Mesenchymal stem cell (in vitro differentiated cells and primary cell): Measurements from ENCODE around the gene MFSD6.

Experiments used
- DNase-seq: peaks from one replicate; pipeline ENCODE4 v3.0.0-alpha.2; 2013
- H2AFZ ChIP-seq: one replicate; pipeline ENCODE4 v1.6.1; 2013; ENCODE audit warnings: low read depth, mild to moderate bottlenecking, control low read depth, inconsistent platforms, low read length, moderate library complexity
- H2AK5ac ChIP-seq: 2 replicates; pipeline ENCODE4 v1.6.1; 2013; ENCODE audit warnings: low read length, moderate library complexity, mild to moderate bottlenecking, inconsistent platforms; ENCODE audit not compliant: severe bottlenecking
- H2BK120ac ChIP-seq: one replicate; pipeline ENCODE4 v1.6.1; 2013; ENCODE audit warnings: low read depth, mild to moderate bottlenecking, inconsistent platforms, low read length, moderate library complexity
- H2BK12ac ChIP-seq, 2 experiments: one replicate each; pipeline ENCODE4 v1.6.1; 2013; ENCODE audit warnings: inconsistent platforms in 2 of 2, low read length in 2 of 2, mild to moderate bottlenecking in 2 of 2, moderate library complexity in 2 of 2, control low read depth in 1 of 2
- H2BK15ac ChIP-seq: one replicate; pipeline ENCODE4 v1.6.1; 2013; ENCODE audit warnings: mild to moderate bottlenecking, low read depth, inconsistent platforms; ENCODE audit not compliant: poor library complexity, severe bottlenecking
- H2BK5ac ChIP-seq: 2 replicates; pipeline ENCODE4 v1.6.1; 2013; ENCODE audit warnings: low read depth, mild to moderate bottlenecking, low read length, control low read depth, inconsistent platforms; ENCODE audit not compliant: poor library complexity, severe bottlenecking
- H3K14ac ChIP-seq, 2 experiments: one replicate each; pipeline ENCODE4 v1.6.1; 2013; ENCODE audit warnings: inconsistent platforms in 2 of 2, low read length in 2 of 2, control low read depth in 1 of 2, mild to moderate bottlenecking in 1 of 2, moderate library complexity in 1 of 2
- H3K18ac ChIP-seq, 2 experiments: one replicate each; pipeline ENCODE4 v1.6.1; 2013; ENCODE audit warnings: inconsistent platforms in 2 of 2, low read length in 2 of 2, control low read depth in 1 of 2, low read depth in 1 of 2, mild to moderate bottlenecking in 1 of 2
- H3K23ac ChIP-seq, 2 experiments: one replicate each; pipeline ENCODE4 v1.6.1; 2013; ENCODE audit warnings: inconsistent platforms in 2 of 2, low read length in 2 of 2, mild to moderate bottlenecking in 2 of 2, moderate library complexity in 2 of 2, control low read depth in 1 of 2
- H3K27ac ChIP-seq: 2 replicates; pipeline ENCODE4 v1.5.1; 2013; ENCODE audit warnings: mild to moderate bottlenecking, moderate library complexity, low read length, control low read depth, inconsistent platforms; ENCODE audit not compliant: poor library complexity, severe bottlenecking
- H3K27me3 ChIP-seq, 2 experiments: 2 replicates each; pipeline versions ENCODE4 v1.6.1 to v1.7.0; 2013; ENCODE audit warnings: low read length in 2 of 2, mild to moderate bottlenecking in 2 of 2, moderate library complexity in 2 of 2, control low read depth in 1 of 2, inconsistent platforms in 1 of 2; ENCODE audit not compliant: control insufficient read depth in 1 of 2, insufficient read depth in 1 of 2
- H3K36me3 ChIP-seq, 2 experiments: 2 replicates each; pipeline versions ENCODE4 v1.6.1 to v1.7.0; 2013; ENCODE audit warnings: low read length in 2 of 2, control low read depth in 1 of 2, inconsistent platforms in 1 of 2, low read depth in 1 of 2, mild to moderate bottlenecking in 1 of 2; ENCODE audit not compliant: insufficient read depth in 2 of 2, control insufficient read depth in 1 of 2
- H3K4ac ChIP-seq, 2 experiments: one replicate each; pipeline ENCODE4 v1.6.1; 2013; ENCODE audit warnings: inconsistent platforms in 2 of 2, low read length in 2 of 2, mild to moderate bottlenecking in 2 of 2, moderate library complexity in 2 of 2, control low read depth in 1 of 2, low read depth in 1 of 2
- H3K4me1 ChIP-seq: 2 replicates; pipeline ENCODE4 v1.6.1; 2013; ENCODE audit warnings: low read depth, low read length, control low read depth; ENCODE audit not compliant: control insufficient read depth, insufficient read depth
- H3K4me2 ChIP-seq: 2 replicates; pipeline ENCODE4 v1.6.1; 2013; ENCODE audit warnings: low read length, mild to moderate bottlenecking, inconsistent platforms; ENCODE audit not compliant: poor library complexity, severe bottlenecking
- H3K4me3 ChIP-seq, 2 experiments: 2 replicates each; pipeline versions ENCODE4 v1.5.1 to v1.7.0; 2013; ENCODE audit warnings: low read length in 2 of 2, mild to moderate bottlenecking in 2 of 2, control low read depth in 1 of 2, low read depth in 1 of 2; ENCODE audit not compliant: insufficient read depth in 1 of 2
- H3K79me1 ChIP-seq: replicated peaks from 2 replicates; pipeline ENCODE4 v1.6.1; 2013; ENCODE audit warnings: mild to moderate bottlenecking, control low read depth, low read length, inconsistent platforms; ENCODE audit not compliant: poor library complexity, severe bottlenecking
- H3K9ac ChIP-seq: 2 replicates; pipeline ENCODE4 v1.7.0; 2013; ENCODE audit warnings: mild to moderate bottlenecking, low read length, moderate library complexity
- H3K9me3 ChIP-seq: 2 replicates; pipeline ENCODE4 v1.7.0; 2013; ENCODE audit warnings: mild to moderate bottlenecking, low read length; ENCODE audit not compliant: control insufficient read depth
- H4K8ac ChIP-seq: one replicate; pipeline ENCODE4 v1.6.1; 2013; ENCODE audit warnings: inconsistent platforms, mild to moderate bottlenecking, low read length, moderate library complexity
- H4K91ac ChIP-seq: one replicate; pipeline ENCODE4 v1.6.1; 2013; ENCODE audit warnings: mild to moderate bottlenecking, low read length, inconsistent platforms
- WGBS: methylation state at CpG from one replicate; pipeline ENCODE4 v1.1.7; 2013; ENCODE audit warnings: mixed read lengths; 5-methylcytosine and 5-hydroxymethylcytosine counted together

Gene MFSD6

DNA sequence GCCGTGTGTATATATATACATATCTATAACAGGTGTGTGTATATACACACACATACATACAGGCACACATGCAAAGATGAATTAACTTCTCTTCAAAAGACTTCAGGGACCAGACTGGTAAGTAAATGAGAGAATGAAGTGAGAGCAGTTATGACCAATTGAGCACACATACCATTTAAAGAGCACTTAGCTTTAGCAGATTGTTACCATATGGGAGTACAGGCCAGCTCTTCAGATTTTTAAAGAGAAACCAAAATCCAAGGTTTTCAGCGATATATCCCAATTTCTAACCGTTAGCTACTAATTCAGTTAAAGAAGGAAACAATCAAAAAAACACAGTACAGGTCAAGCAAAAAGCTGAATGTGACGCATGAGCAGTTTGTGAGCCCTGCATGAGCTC, 41.1 kb upstream of the MFSD6 start:
- no peak overlapping the region for H2AK5ac ChIP-seq
- no peak for DNase-seq
- H2AFZ ChIP-seq, result no peak overlapping the region
- no peak overlapping the region for H3K14ac ChIP-seq
- H3K27ac ChIP-seq, result no peak overlapping the region
- no peak overlapping the region for H3K23ac ChIP-seq
- no peak overlapping the region for H2BK5ac ChIP-seq
- H4K91ac ChIP-seq, result no peak overlapping the region
- no peaks in the 10 kb centered on the region for H3K27me3 ChIP-seq
- no peak overlapping the region for H2BK120ac ChIP-seq
- WGBS, result 94% methylated on average over 3 of the region's 4 CpGs
- H3K79me1 ChIP-seq, result peaks cover 3% of the 10 kb centered on the region
- H3K36me3 ChIP-seq, result peaks cover 9 to 79% of the 10 kb centered on the region in 2 experiments
- H2BK15ac ChIP-seq, result no peak overlapping the region
- no peak overlapping the region for H3K4me3 ChIP-seq
- H3K18ac ChIP-seq, result no peak overlapping the region
- H3K4me2 ChIP-seq, result no peak overlapping the region
- H2BK12ac ChIP-seq, result no peak overlapping the region
- H3K4me1 ChIP-seq, result no peaks in the 10 kb centered on the region
- H3K9ac ChIP-seq, result no peak overlapping the region
- no peaks in the 10 kb centered on the region for H3K9me3 ChIP-seq
- H4K8ac ChIP-seq, result no peak overlapping the region
- no peak overlapping the region for H3K4ac ChIP-seq

- H3K4me1 ChIP-seq, result no peaks in the 10 kb centered on the region
- H2BK5ac ChIP-seq, result no peak overlapping the region
- H2AK5ac ChIP-seq, result no peak overlapping the region
- no peak overlapping the region for H4K91ac ChIP-seq
- no peak overlapping the region for H2BK120ac ChIP-seq
- no peak overlapping the region for H2AFZ ChIP-seq
- H3K9me3 ChIP-seq, result no peaks in the 10 kb centered on the region
- no peak overlapping the region for H3K18ac ChIP-seq
- peaks cover 9 to 68% of the 10 kb centered on the region in 2 experiments for H3K36me3 ChIP-seq
- H2BK12ac ChIP-seq, result no peak overlapping the region
- WGBS, result no CpG with 5 or more reads among the region's 2 CpGs
- no peak for DNase-seq
- H3K27ac ChIP-seq, result no peak overlapping the region
- no peak overlapping the region for H4K8ac ChIP-seq
- H3K27me3 ChIP-seq, result no peaks in the 10 kb centered on the region
- no peak overlapping the region for H3K4me2 ChIP-seq
- no peak overlapping the region for H3K14ac ChIP-seq
- no peak overlapping the region for H3K9ac ChIP-seq
- H3K4me3 ChIP-seq, result no peak overlapping the region
- H3K79me1 ChIP-seq, result peaks cover 3% of the 10 kb centered on the region
- H2BK15ac ChIP-seq, result no peak overlapping the region
- H3K23ac ChIP-seq, result no peak overlapping the region
- no peak overlapping the region for H3K4ac ChIP-seq
Observed at GRCh38 chr2:190369635-190370034, 38.5 kb upstream of the MFSD6 start.

- DNase-seq, result no peak
- H3K9me3 ChIP-seq, result no peaks in the 10 kb centered on the region
- H3K4me3 ChIP-seq, result no peak overlapping the region
Observed at GRCh38 chr2:190376083-190376482, 32.1 kb upstream of the MFSD6 start.

DNA sequence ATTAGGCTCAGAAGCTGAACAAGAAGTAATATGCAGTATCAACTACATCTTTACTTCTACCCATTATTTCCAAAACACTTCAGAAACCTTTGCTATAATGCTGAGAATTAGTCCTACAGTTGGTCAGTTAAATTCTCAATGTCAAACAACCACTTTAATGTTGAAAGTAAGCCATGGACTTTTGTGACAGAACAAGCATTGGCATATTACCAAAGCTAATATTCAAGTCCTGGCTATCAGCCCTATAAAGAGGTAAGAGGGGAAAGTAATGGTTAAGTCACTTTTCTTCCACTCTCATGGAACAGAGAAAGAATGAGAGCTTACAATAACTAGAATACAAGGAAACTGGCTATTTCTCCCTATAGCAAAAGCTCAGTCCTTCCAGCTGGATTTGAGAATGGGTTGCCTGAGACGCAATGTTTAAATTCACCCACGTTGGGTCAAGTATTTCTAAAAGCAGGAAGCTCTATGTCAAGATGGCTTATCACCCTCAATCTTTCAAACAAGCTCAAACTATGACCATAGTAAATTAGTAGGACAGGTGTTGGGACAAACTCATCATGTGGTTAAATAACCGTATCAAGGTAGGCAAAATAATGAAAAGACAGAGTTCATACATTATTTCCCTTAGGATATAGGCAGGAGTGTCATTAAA, 31.4 kb upstream of the MFSD6 start:
- Histone ChIP-seq H3K14ac (no peak overlapping the region), H3K36me3 (no peaks in the 10 kb centered on the region), H3K4me1 (no peaks in the 10 kb centered on the region), H2AK5ac (no peak overlapping the region), H2BK12ac (no peak overlapping the region), H3K18ac (no peak overlapping the region), H4K91ac (no peak overlapping the region), H3K27me3 (no peaks in the 10 kb centered on the region), H2AFZ (no peak overlapping the region), H2BK5ac (no peak overlapping the region), H2BK120ac (no peak overlapping the region), H3K4me3 (no peak overlapping the region), H3K4me2 (no peak overlapping the region), H3K9ac (no peak overlapping the region), H3K23ac (no peak overlapping the region), H3K9me3 (no peaks in the 10 kb centered on the region), H3K27ac (no peak overlapping the region), H3K79me1 (no peaks in the 10 kb centered on the region), H3K4ac (no peak overlapping the region), H4K8ac (no peak overlapping the region), H2BK15ac (no peak overlapping the region)
- WGBS, result 88% methylated on average over 2 of the region's 3 CpGs
- DNase-seq, result no peak

More at GRCh38 chr2:190376083-190376482, 32.1 kb upstream of the MFSD6 start:
- Histone ChIP-seq H3K4me2 (no peak overlapping the region), H4K8ac (no peak overlapping the region), H2BK120ac (no peak overlapping the region), H2BK12ac (no peak overlapping the region), H3K27ac (no peak overlapping the region), H3K9ac (no peak overlapping the region), H3K4me1 (no peaks in the 10 kb centered on the region), H4K91ac (no peak overlapping the region), H3K36me3 (peaks cover 2 to 5% of the 10 kb centered on the region in 2 experiments), H2BK15ac (no peak overlapping the region), H2AK5ac (no peak overlapping the region), H3K23ac (no peak overlapping the region), H3K4ac (no peak overlapping the region), H3K18ac (no peak overlapping the region), H3K79me1 (no peaks in the 10 kb centered on the region), H3K14ac (no peak overlapping the region), H3K27me3 (no peaks in the 10 kb centered on the region), H2BK5ac (no peak overlapping the region), H2AFZ (no peak overlapping the region)
